GM13977 (cell line): Measurements from ENCODE around the gene VWC2L.

Experiments used
- DNase-seq: peaks from one replicate; pipeline ENCODE4 v3.0.0; 2012; ENCODE audit warnings: low spot score
- CTCF ChIP-seq: IDR thresholded peaks from 2 replicates; pipeline ENCODE4 v1.5.1; 2012; ENCODE audit warnings: mild to moderate bottlenecking, control low read depth; ENCODE audit not compliant: insufficient read depth; ENCODE audit errors: extremely low read depth, missing control alignments
- in situ Hi-C: fragments of 300-500 bp; cut with MboI; formaldehyde crosslinking; loops from one replicate; pipeline ENCODE4 v1.12.0; 2022; ENCODE audit warnings: low sequenced_read_pairs, low pct_unique_long_range_greater_than_20kb, mixed read lengths, inconsistent platforms; ENCODE audit not compliant: unreplicated experiment

The VWC2L gene

GRCh38 chr2:214450118-214450894 lies 39.5 kb downstream of the VWC2L start:
- DNase-seq: no peak
- TF ChIP-seq CTCF: no peak
- in situ Hi-C loops: no loop called here

GRCh38 chr2:214451516-214452275 lies 40.8 kb downstream of the VWC2L start:
- in situ Hi-C loops: no loop called here
- DNase-seq: no peak
- TF ChIP-seq CTCF: no peak

GRCh38 chr2:214465363-214466146 lies 54.7 kb downstream of the VWC2L start:
- in situ Hi-C loops: no loop called here
- TF ChIP-seq CTCF: no peak
- DNase-seq: no peak

- TF ChIP-seq CTCF: no peak
- in situ Hi-C loops: no loop called here
- DNase-seq: no peak
Measured at GRCh38 chr2:214469728-214470127, 58.9 kb downstream of the VWC2L start.

GRCh38 chr2:214471382-214471781 lies 60.5 kb downstream of the VWC2L start:
- no peak for TF ChIP-seq CTCF
- in situ Hi-C loops: no loop called here

GRCh38 chr2:214471990-214472389 lies 61.1 kb downstream of the VWC2L start:
- no peak for DNase-seq
- in situ Hi-C loops: no loop called here
- no peak for TF ChIP-seq CTCF

More at GRCh38 chr2:214471382-214471781, 60.5 kb downstream of the VWC2L start:
- DNase-seq: no peak
